Muscle layer of duodenum (tissue), 2 donors: Measurements from ENCODE around the gene NDUFS2.

Experiments
- H3K27ac ChIP-seq: one replicate; pipeline ENCODE4 v1.7.0; 2013; ENCODE audit warnings: mild to moderate bottlenecking, low read length
- H3K27me3 ChIP-seq: one replicate; pipeline ENCODE4 v1.7.0; 2013; ENCODE audit warnings: low read depth, mild to moderate bottlenecking, control low read depth, low read length
- H3K36me3 ChIP-seq, 2 donors: one replicate each; pipeline ENCODE4 v1.7.0; 2013; ENCODE audit warnings: low read length in 2 of 2, control low read depth in 1 of 2, mild to moderate bottlenecking in 1 of 2; ENCODE audit not compliant: insufficient read depth in 2 of 2, control insufficient read depth in 1 of 2
- H3K4me1 ChIP-seq, 2 donors: one replicate each; pipeline ENCODE4 v1.7.0; 2013; ENCODE audit warnings: low read length in 2 of 2, mild to moderate bottlenecking in 2 of 2, control low read depth in 1 of 2, moderate library complexity in 1 of 2; ENCODE audit not compliant: insufficient read depth in 2 of 2, control insufficient read depth in 1 of 2
- H3K4me3 ChIP-seq, 2 donors: one replicate each; pipeline ENCODE4 v1.7.0; 2013; ENCODE audit warnings: low read length in 2 of 2, low read depth in 1 of 2, mild to moderate bottlenecking in 1 of 2
- H3K9me3 ChIP-seq, 2 donors: one replicate each; pipeline ENCODE4 v1.7.0; 2013; ENCODE audit warnings: low read length in 2 of 2, control low read depth in 1 of 2, mild to moderate bottlenecking in 1 of 2; ENCODE audit not compliant: control insufficient read depth in 1 of 2
- donor health status: healthy.

Gene NDUFS2

DNA sequence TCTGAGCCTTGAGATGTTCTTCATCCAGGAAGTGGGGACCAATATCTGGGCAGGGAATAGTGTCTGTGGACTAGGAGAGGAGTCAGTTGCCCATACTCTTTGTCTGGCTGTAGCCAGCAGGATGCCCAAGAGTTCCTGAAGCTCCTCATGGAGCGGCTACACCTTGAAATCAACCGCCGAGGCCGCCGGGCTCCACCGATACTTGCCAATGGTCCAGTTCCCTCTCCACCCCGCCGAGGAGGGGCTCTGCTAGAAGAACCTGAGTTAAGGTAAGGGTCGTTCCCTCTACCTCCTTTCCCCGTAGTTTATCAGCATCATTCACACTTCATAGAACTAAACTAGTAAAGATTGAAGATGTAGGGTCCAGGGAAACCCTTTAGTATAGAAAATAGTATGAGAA lies 39.4 kb upstream of the NDUFS2 start:
- Histone ChIP-seq H3K4me3 (no peak overlapping the region), H3K4me1 (peaks cover 4 to 54% of the 10 kb centered on the region in 2 donors), H3K27ac (no peak overlapping the region), H3K36me3 (peaks cover 25 to 44% of the 10 kb centered on the region in 2 donors), H3K27me3 (no peaks in the 10 kb centered on the region), H3K9me3 (no peaks in the 10 kb centered on the region)

GRCh38 chr1:161163793-161164192 lies 38.4 kb upstream of the NDUFS2 start:
- Histone ChIP-seq H3K27me3 (no peaks in the 10 kb centered on the region), H3K4me3 (no peak overlapping the region), H3K9me3 (no peaks in the 10 kb centered on the region), H3K36me3 (peaks cover 25 to 36% of the 10 kb centered on the region in 2 donors), H3K4me1 (peaks cover 4 to 57% of the 10 kb centered on the region in 2 donors), H3K27ac (no peak overlapping the region)

- Histone ChIP-seq H3K27me3 (no peaks in the 10 kb centered on the region), H3K4me1 (peaks cover 4 to 50% of the 10 kb centered on the region in 2 donors), H3K36me3 (peaks cover 28 to 48% of the 10 kb centered on the region in 2 donors), H3K27ac (peak overlapping the region; percentile 92), H3K9me3 (no peaks in the 10 kb centered on the region), H3K4me3 (peak overlapping the region; percentile 86 to 87)
Observed at GRCh38 chr1:161164901-161165610, 37.1 kb upstream of the NDUFS2 start.

DNA sequence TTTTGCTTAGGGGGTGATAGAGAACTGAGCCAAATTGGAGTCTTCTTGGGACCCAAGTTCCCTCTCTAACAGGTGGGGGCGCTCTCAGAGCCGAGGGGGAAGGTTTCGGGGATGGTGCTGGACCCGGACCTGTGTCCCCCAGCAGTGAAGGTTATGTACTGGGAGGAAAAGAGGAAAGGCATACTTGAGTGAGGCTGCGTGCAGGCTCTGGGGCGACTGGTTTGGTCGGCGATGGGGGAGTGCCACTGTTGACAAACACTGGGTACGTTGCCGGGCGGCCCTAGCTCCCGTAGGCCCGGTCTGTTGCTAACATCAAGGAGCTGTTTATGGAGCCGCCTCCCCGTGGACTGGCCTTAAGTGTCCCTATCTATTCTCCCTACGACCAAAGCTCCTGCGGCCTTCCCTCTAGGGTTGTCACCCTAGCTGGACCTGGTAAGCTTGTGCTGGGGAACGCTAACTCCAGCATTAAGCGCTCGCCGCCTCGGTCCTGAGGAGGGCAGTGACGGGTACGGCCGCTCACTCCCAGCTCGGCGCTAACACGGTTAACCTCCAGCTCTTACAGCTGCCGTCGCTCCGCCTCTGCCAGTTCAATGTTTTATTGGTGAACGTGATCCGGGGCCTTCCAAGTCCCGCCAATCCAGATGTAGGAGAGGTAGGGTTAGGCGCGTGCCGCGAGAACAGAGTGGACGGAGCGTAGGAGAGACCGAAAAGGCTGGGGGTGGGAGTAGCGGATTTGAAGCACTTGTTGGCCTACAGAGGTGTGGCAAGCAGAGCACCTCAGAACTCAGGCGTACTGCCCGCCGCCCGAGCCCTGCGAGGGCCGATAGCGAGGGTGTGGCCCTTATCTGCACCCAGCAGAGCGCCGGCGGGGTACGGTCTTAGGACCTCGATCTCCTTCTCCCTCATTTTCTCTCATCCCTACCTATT lies 36.2 kb upstream of the NDUFS2 start, which contains the start of gene PPOX:
Gene PPOX (plus strand): TSS at position 685 of the 927 bp plus-strand sequence. CDS start 422 bp downstream, outside the sequence.
- Histone ChIP-seq H3K4me1 (peaks cover 4 to 40% of the 10 kb centered on the region in 2 donors), H3K36me3 (peaks cover 34 to 53% of the 10 kb centered on the region in 2 donors), H3K9me3 (no peaks in the 10 kb centered on the region), H3K27ac (peak within 1 kb of the TSS; percentile 92), H3K4me3 (peak within 1 kb of the TSS; percentile 86 to 87), H3K27me3 (no peaks in the 10 kb centered on the region)

DNA sequence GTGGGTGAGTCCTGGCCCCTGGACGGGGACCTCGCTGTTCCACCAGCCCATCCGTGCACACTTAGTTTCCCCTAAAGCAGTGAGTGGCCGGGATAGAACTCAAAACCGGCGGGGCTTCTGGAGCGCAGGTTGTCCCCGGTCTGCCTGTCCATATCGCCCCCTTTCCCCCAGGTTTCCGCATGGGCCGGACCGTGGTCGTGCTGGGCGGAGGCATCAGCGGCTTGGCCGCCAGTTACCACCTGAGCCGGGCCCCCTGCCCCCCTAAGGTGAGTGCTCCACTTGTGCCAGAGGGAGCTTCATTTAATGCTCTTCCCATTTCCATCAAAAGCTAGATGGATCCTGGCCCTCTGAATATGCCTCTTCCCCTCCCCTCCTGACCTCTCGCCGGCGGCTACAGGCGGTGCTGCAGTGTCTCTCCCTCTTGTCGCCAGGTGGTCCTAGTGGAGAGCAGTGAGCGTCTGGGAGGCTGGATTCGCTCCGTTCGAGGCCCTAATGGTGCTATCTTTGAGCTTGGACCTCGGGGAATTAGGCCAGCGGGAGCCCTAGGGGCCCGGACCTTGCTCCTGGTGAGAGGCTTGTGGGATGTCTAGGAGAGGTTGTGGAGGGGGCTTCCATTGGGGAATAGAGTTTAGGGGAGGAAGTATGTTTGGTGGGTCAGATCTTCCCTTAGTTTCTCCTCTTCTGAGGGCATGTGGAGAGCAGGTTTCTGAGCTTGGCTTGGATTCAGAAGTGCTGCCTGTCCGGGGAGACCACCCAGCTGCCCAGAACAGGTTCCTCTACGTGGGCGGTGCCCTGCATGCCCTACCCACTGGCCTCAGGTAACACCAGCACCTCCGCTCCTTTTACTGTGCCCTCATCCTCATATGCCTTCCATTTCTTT lies 35.3 kb upstream of the NDUFS2 start:
- Histone ChIP-seq H3K36me3 (peaks cover 37 to 56% of the 10 kb centered on the region in 2 donors), H3K27ac (peak overlapping the region; percentile 92), H3K4me3 (peak overlapping the region; percentile 86 to 87), H3K27me3 (no peaks in the 10 kb centered on the region), H3K9me3 (no peaks in the 10 kb centered on the region), H3K4me1 (peaks cover 4 to 31% of the 10 kb centered on the region in 2 donors)

- H3K4me1 ChIP-seq: peaks cover 9 to 39% of the 10 kb centered on the region in 2 donors
- no peak overlapping the region for H3K27ac ChIP-seq
- H3K27me3 ChIP-seq: no peaks in the 10 kb centered on the region
- H3K9me3 ChIP-seq: no peaks in the 10 kb centered on the region
- H3K4me3 ChIP-seq: no peak overlapping the region
- H3K36me3 ChIP-seq: peaks cover 39 to 58% of the 10 kb centered on the region in 2 donors
Observed at GRCh38 chr1:161168906-161169305, 33.3 kb upstream of the NDUFS2 start.

DNA sequence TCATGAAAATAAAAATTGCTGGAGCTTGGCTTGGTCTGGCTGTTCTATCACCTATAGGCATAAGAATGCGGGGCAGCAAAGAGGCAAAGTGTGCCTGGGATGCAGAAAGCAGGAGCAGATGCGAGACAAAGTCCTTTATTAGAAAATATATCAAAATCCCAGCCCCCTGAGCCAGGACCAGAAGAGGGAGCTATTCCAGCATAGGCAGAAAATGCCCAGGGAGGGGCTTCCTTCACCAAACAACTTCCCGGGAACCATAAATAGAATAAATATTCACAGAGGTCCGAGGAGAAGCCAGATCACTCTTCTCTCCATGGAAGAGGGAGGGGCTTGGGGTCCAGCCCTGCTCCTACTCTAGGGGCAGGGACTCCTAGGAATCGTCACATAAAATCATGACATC lies 31.0 kb upstream of the NDUFS2 start:
- H3K27ac ChIP-seq: no peak overlapping the region
- H3K36me3 ChIP-seq: peaks cover 52 to 66% of the 10 kb centered on the region in 2 donors
- peaks cover 7 to 36% of the 10 kb centered on the region in 2 donors for H3K4me1 ChIP-seq
- no peaks in the 10 kb centered on the region for H3K9me3 ChIP-seq
- H3K4me3 ChIP-seq: no peak overlapping the region
- H3K27me3 ChIP-seq: no peaks in the 10 kb centered on the region

DNA sequence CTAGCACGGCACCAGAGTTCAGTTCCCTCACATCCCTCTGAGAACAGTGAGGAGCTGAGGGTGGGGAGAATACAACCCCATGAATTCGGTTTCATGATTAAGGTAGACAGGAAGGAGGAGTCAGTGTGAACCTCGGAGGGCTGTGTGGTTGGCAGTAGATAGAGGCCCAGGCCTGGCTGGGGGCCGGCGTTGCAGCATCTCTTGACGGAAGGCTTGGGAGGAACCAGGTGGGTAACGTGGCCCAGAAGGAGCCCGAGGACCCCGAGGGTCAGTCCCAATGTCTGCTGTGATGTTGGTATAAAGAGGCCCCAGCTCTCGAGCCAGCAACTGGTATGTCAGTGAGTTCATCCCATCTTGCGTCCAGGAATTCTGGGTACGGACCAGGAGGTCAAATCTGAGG lies 30.5 kb upstream of the NDUFS2 start:
- Histone ChIP-seq H3K27me3 (no peaks in the 10 kb centered on the region), H3K36me3 (peaks cover 52 to 66% of the 10 kb centered on the region in 2 donors), H3K9me3 (no peaks in the 10 kb centered on the region), H3K4me3 (no peak overlapping the region), H3K4me1 (peaks cover 12 to 39% of the 10 kb centered on the region in 2 donors), H3K27ac (no peak overlapping the region)

GRCh38 chr1:161172349-161172748 lies 29.8 kb upstream of the NDUFS2 start:
- Histone ChIP-seq H3K4me3 (no peak overlapping the region), H3K4me1 (peaks cover 12 to 35% of the 10 kb centered on the region in 2 donors), H3K36me3 (peaks cover 52 to 66% of the 10 kb centered on the region in 2 donors), H3K27ac (peak overlapping the region; percentile 46), H3K9me3 (no peaks in the 10 kb centered on the region), H3K27me3 (no peaks in the 10 kb centered on the region)

GRCh38 chr1:161172776-161173376 lies 29.3 kb upstream of the NDUFS2 start:
- no peaks in the 10 kb centered on the region for H3K27me3 ChIP-seq
- H3K36me3 ChIP-seq: peaks cover 52 to 66% of the 10 kb centered on the region in 2 donors
- H3K4me1 ChIP-seq: peaks cover 16 to 29% of the 10 kb centered on the region in 2 donors

More at GRCh38 chr1:161172776-161173376, 29.3 kb upstream of the NDUFS2 start:
- Histone ChIP-seq H3K4me3 (no peak overlapping the region), H3K9me3 (no peaks in the 10 kb centered on the region), H3K27ac (peak overlapping the region; percentile 46)
